HEK293 (cell line): ENCODE results near the gene SCTR.

Source experiments
- KLF9 ChIP-seq: fragments of 450-650 bp; formaldehyde crosslinking; IDR thresholded peaks from 2 replicates; pipeline ENCODE4 v1.5.1; 2016; ENCODE audit warnings: missing biosample characterization, missing genetic modification characterization, low read depth
- YY1 ChIP-seq: fragments of 450-650 bp; formaldehyde crosslinking; IDR thresholded peaks from 2 replicates; pipeline ENCODE4 v1.5.1; 2018; ENCODE audit warnings: missing biosample characterization, missing genetic modification characterization
- ZBTB8A ChIP-seq: fragments of 450-650 bp; formaldehyde crosslinking; IDR thresholded peaks from 2 replicates; pipeline ENCODE4 v1.5.1; 2016; ENCODE audit warnings: missing biosample characterization, missing genetic modification characterization
- ZNF530 ChIP-seq: fragments of 450-650 bp; formaldehyde crosslinking; IDR thresholded peaks from 2 replicates; pipeline ENCODE4 v1.5.1; 2016; ENCODE audit warnings: low read depth, missing biosample characterization, missing genetic modification characterization
- ZNF596 ChIP-seq: fragments of 450-650 bp; IDR thresholded peaks from 2 replicates; pipeline ENCODE4 v1.5.0; 2018; ENCODE audit warnings: missing biosample characterization, mild to moderate bottlenecking, missing genetic modification characterization, moderate library complexity
- ZSCAN16 ChIP-seq: fragments of 450-650 bp; formaldehyde crosslinking; IDR thresholded peaks from 2 replicates; pipeline ENCODE4 v1.5.1; 2016; ENCODE audit warnings: missing biosample characterization, missing genetic modification characterization
- ZSCAN23 ChIP-seq: fragments of 450-650 bp; formaldehyde crosslinking; IDR thresholded peaks from 2 replicates; pipeline ENCODE4 v1.5.1; 2016; ENCODE audit warnings: missing biosample characterization, missing genetic modification characterization
- TF ChIP-seq, protein P1 (sequence below): fragments of 450-650 bp; formaldehyde crosslinking; IDR thresholded peaks from 2 replicates; pipeline ENCODE4 v1.5.1; 2016; ENCODE audit warnings: missing biosample characterization, missing genetic modification characterization
- TF ChIP-seq, protein P2 (sequence below): fragments of 450-650 bp; formaldehyde crosslinking; IDR thresholded peaks from 2 replicates; pipeline ENCODE4 v1.5.1; 2016; ENCODE audit warnings: missing biosample characterization, missing genetic modification characterization
- TF ChIP-seq, protein P3 (sequence below): fragments of 450-650 bp; formaldehyde crosslinking; IDR thresholded peaks from 2 replicates; pipeline ENCODE4 v1.5.1; 2016; ENCODE audit warnings: missing biosample characterization, missing genetic modification characterization

DNA sequence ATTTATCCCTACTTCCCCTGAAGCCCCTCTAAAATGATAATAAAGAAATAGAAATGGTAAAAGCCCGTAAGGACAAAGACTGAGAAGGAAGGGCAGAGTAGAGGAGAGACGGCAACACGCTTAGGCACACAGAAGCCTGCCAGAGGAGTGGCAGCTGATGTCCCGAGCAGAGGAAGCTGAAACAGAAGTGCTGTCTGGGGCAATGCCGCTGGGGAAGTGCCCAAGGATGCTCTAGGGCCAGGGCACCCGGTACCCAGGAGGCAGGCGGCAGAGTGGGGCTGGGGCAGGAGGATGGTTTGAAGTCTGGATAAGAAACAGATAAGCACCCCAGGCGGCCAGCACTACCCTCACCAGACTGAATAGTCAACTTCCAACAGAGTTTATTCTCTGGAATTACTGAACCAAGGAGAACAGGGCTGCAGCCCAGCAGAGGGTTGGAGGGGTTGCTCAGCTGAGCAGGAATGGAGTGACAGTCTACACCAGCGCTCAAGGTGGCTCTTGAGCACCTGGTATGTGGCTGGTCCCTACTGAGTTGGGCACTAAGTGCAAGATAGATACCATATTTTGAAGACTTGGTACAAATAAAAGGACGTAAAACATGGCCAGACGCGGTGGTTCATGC, 70.2 kb downstream of the SCTR start:
- TF ChIP-seq, protein P1, sequence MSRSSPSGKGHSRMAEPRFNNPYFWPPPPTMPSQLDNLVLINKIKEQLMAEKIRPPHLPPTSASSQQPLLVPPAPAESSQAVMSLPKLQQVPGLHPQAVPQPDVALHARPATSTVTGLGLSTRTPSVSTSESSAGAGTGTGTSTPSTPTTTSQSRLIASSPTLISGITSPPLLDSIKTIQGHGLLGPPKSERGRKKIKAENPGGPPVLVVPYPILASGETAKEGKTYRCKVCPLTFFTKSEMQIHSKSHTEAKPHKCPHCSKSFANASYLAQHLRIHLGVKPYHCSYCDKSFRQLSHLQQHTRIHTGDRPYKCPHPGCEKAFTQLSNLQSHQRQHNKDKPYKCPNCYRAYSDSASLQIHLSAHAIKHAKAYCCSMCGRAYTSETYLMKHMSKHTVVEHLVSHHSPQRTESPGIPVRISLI (tag by site-specific recombination): no peak
- TF ChIP-seq, protein P2, sequence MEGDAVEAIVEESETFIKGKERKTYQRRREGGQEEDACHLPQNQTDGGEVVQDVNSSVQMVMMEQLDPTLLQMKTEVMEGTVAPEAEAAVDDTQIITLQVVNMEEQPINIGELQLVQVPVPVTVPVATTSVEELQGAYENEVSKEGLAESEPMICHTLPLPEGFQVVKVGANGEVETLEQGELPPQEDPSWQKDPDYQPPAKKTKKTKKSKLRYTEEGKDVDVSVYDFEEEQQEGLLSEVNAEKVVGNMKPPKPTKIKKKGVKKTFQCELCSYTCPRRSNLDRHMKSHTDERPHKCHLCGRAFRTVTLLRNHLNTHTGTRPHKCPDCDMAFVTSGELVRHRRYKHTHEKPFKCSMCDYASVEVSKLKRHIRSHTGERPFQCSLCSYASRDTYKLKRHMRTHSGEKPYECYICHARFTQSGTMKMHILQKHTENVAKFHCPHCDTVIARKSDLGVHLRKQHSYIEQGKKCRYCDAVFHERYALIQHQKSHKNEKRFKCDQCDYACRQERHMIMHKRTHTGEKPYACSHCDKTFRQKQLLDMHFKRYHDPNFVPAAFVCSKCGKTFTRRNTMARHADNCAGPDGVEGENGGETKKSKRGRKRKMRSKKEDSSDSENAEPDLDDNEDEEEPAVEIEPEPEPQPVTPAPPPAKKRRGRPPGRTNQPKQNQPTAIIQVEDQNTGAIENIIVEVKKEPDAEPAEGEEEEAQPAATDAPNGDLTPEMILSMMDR: no peak
- TF ChIP-seq ZSCAN23 (tag by site-specific recombination): no peak
- TF ChIP-seq ZSCAN16 (tag by site-specific recombination): no peak
- TF ChIP-seq, protein P3, sequence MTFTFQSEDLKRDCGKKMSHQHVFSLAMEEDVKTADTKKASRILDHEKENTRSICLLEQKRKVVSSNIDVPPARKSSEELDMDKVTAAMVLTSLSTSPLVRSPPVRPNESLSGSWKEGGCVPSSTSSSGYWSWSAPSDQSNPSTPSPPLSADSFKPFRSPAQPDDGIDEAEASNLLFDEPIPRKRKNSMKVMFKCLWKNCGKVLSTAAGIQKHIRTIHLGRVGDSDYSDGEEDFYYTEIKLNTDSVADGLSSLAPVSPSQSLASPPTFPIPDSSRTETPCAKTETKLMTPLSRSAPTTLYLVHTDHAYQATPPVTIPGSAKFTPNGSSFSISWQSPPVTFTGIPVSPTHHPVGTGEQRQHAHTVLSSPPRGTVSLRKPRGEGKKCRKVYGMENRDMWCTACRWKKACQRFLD (tag by site-specific recombination): no peak
- no peak for TF ChIP-seq ZNF530 (tag by site-specific recombination)
- no peak for TF ChIP-seq KLF9
- TF ChIP-seq YY1 (tag by site-specific recombination): no peak
- TF ChIP-seq ZNF596 (tag by site-specific recombination): no peak
- TF ChIP-seq ZBTB8A: no peak
